ENCODE data around the gene ATP6V0A4. TPM values are rescaled to one million over a fixed set of nuclear protein-coding genes. Genes with fewer than 3 reads are reported as not detected.

Gene ATP6V0A4
- total RNA-seq, 1 experiment from 2014 or later, result 1.0 TPM

DNA sequence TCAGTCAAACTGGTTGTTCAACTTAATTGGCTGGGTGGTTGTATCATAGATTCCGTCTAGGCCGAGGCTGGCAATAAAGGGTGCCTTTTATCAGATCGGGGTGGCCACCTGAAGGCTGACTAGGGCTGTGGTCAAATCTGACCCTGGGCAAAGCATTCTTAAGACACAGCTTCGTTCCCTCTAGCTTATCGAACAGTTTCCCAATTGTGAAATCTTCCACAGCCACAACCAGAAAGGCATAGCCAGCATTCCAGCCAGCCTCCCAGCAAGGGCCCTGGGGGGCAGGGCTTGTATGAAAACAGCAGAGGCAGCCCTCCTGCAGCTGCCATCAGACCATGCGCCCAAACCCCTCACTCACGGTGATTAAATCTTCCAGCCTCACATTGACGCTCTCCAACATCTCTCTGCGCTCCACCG lies 42.7 kb downstream of the ATP6V0A4 start:
- Histone ChIP-seq H3K79me2 (ENCODE audit: low read length) (no peaks in the 10 kb centered on the region), H3K9me2 (replicated peaks; ENCODE audit: low read length) (no peaks in the 10 kb centered on the region), H3K4me1 (ENCODE audit: insufficient read depth, low read length) (peaks cover 53% of the 10 kb centered on the region), H3K9ac (ENCODE audit: low read length) (peak overlapping the region; percentile 82), H3K4me2 (ENCODE audit: low read length) (peak overlapping the region; percentile 66), H3F3A (ENCODE audit: low read length, unreplicated experiment) (no peaks in the 10 kb centered on the region), H2AFZ (ENCODE audit: low read length) (no peak overlapping the region), H3K27me3 (ENCODE audit: low read length) (no peaks in the 10 kb centered on the region), H3K4me3 (ENCODE audit: low read length) (peak overlapping the region; percentile 20; the same call in 1 of the 2 replicates), H3K36me3 (ENCODE audit: low read depth, low read length) (no peaks in the 10 kb centered on the region), H3K27ac (ENCODE audit: low read length) (peak overlapping the region; percentile 98), H4K20me1 (ENCODE audit: low read length) (no peaks in the 10 kb centered on the region), H3K9me3 (ENCODE audit: low read length) (no peaks in the 10 kb centered on the region)
- BruUV-seq (replicated peaks), result TSS peak; percentile 56
- ChIA-PET POLR2A (ENCODE audit: unreplicated experiment) (no interaction called here), CTCF (interaction anchor here (1.0 kb wide), 2 partner anchors 17 to 131 kb away, joined by 4 to 7 read pairs; no protein-coding TSS in a partner anchor)
- intact Hi-C loops (cut with micrococcal nuclease), result no loop called here
- TF ChIP-seq EZH2phosphoT487 (IDR thresholded peaks at IDR 0.05; ENCODE audit: borderline replicate concordance, low read length) (no peak), EZH2 (IDR thresholded peaks at IDR 0.05; ENCODE audit: low read length, unreplicated experiment) (no peak)
- TF ChIP-seq, protein P1, sequence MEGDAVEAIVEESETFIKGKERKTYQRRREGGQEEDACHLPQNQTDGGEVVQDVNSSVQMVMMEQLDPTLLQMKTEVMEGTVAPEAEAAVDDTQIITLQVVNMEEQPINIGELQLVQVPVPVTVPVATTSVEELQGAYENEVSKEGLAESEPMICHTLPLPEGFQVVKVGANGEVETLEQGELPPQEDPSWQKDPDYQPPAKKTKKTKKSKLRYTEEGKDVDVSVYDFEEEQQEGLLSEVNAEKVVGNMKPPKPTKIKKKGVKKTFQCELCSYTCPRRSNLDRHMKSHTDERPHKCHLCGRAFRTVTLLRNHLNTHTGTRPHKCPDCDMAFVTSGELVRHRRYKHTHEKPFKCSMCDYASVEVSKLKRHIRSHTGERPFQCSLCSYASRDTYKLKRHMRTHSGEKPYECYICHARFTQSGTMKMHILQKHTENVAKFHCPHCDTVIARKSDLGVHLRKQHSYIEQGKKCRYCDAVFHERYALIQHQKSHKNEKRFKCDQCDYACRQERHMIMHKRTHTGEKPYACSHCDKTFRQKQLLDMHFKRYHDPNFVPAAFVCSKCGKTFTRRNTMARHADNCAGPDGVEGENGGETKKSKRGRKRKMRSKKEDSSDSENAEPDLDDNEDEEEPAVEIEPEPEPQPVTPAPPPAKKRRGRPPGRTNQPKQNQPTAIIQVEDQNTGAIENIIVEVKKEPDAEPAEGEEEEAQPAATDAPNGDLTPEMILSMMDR (conservative IDR thresholded peaks at IDR 0.05; ENCODE audit: low read depth, low read length), result no peak
- DNase-seq (peak; percentile 69), ATAC-seq (no peak)

DNA sequence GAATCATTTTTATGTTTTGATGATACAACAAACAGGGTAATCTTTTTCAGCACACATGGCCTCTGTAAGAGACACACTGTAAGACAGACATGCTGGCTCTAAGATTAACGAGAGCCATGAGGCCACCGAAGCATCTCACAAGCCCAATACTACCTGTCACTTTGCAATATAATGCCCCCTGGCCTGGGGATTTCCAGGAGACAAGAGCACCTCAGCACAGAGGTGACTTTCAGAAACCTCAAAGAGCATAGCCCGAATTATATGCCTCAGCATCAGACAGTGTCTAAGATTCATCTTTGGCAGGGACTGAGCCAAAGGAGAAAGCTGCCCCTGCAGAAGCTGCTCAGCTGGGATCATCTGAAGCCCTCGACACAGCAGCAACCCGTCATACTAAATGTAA lies 44.4 kb downstream of the ATP6V0A4 start:
- Histone ChIP-seq H3K27me3 (ENCODE audit: low read length) (no peaks in the 10 kb centered on the region), H2AFZ (ENCODE audit: low read length) (no peak overlapping the region), H3K4me1 (ENCODE audit: insufficient read depth, low read length) (peaks cover 53% of the 10 kb centered on the region), H4K20me1 (ENCODE audit: low read length) (no peaks in the 10 kb centered on the region), H3K9me2 (replicated peaks; ENCODE audit: low read length) (no peaks in the 10 kb centered on the region), H3K9ac (ENCODE audit: low read length) (peak overlapping the region; percentile 54), H3K36me3 (ENCODE audit: low read depth, low read length) (no peaks in the 10 kb centered on the region), H3F3A (ENCODE audit: low read length, unreplicated experiment) (no peaks in the 10 kb centered on the region), H3K79me2 (ENCODE audit: low read length) (no peaks in the 10 kb centered on the region), H3K4me2 (ENCODE audit: low read length) (no peak overlapping the region), H3K4me3 (ENCODE audit: low read length) (no peak overlapping the region), H3K27ac (ENCODE audit: low read length) (peak overlapping the region; percentile 81), H3K9me3 (ENCODE audit: low read length) (no peaks in the 10 kb centered on the region)
- ATAC-seq (no peak), DNase-seq (no peak)
- TF ChIP-seq EZH2phosphoT487 (IDR thresholded peaks at IDR 0.05; ENCODE audit: borderline replicate concordance, low read length) (no peak), EZH2 (IDR thresholded peaks at IDR 0.05; ENCODE audit: low read length, unreplicated experiment) (no peak)
- TF ChIP-seq, protein P1 (conservative IDR thresholded peaks at IDR 0.05; ENCODE audit: low read depth, low read length), result no peak
- intact Hi-C loops (cut with micrococcal nuclease), result loop anchor here (2.0 to 5.0 kb wide), 2 partner anchors 77 to 229 kb away; partner anchors contain the start of gene KIAA1549
- ChIA-PET POLR2A (ENCODE audit: unreplicated experiment) (no interaction called here), CTCF (no interaction called here)
- BruUV-seq (replicated peaks), result no TSS peak

DNA sequence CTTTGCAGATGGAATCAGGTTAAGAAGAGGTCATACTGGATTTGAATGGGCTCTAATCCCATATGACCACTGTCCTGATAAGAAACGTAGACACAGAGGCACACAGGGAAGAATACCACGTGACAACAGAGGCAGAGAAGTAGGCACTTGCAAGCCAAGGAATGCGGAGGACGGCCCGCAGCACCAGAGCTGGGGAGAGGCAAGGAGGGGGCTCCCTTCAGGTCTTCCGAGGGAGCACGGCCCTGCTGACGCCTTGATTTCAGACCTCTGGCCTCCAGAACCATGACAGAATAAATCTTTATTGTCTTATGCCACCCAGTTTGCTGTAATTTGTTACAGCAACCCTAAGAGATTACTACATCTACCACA lies 44.9 kb downstream of the ATP6V0A4 start:
- Histone ChIP-seq H3K27me3 (ENCODE audit: low read length) (no peaks in the 10 kb centered on the region), H4K20me1 (ENCODE audit: low read length) (no peaks in the 10 kb centered on the region), H3K36me3 (ENCODE audit: low read depth, low read length) (no peaks in the 10 kb centered on the region), H3K4me1 (ENCODE audit: insufficient read depth, low read length) (peaks cover 53% of the 10 kb centered on the region), H3K9me3 (ENCODE audit: low read length) (no peaks in the 10 kb centered on the region), H3K4me3 (ENCODE audit: low read length) (no peak overlapping the region), H3K27ac (ENCODE audit: low read length) (peak overlapping the region; percentile 81), H3K9me2 (replicated peaks; ENCODE audit: low read length) (no peaks in the 10 kb centered on the region), H3K4me2 (ENCODE audit: low read length) (peak overlapping the region; percentile 19; the same call in 1 of the 2 replicates), H3K79me2 (ENCODE audit: low read length) (no peaks in the 10 kb centered on the region), H3F3A (ENCODE audit: low read length, unreplicated experiment) (no peaks in the 10 kb centered on the region), H2AFZ (ENCODE audit: low read length) (no peak overlapping the region), H3K9ac (ENCODE audit: low read length) (peak overlapping the region; percentile 54)
- ATAC-seq, result no peak
- BruUV-seq (replicated peaks), result no TSS peak
- CTCF ChIA-PET, result interaction anchor here (0.5 kb wide), 1 partner anchor 112 kb away, joined by 3 read pairs; no protein-coding TSS in a partner anchor
- no peak for DNase-seq
- POLR2A ChIA-PET (ENCODE audit: unreplicated experiment), result no interaction called here
- intact Hi-C loops (cut with micrococcal nuclease), result loop anchor here (2.0 to 5.0 kb wide), 2 partner anchors 76 to 229 kb away; partner anchors contain the start of gene KIAA1549
- TF ChIP-seq EZH2phosphoT487 (IDR thresholded peaks at IDR 0.05; ENCODE audit: borderline replicate concordance, low read length) (no peak), EZH2 (IDR thresholded peaks at IDR 0.05; ENCODE audit: low read length, unreplicated experiment) (no peak)
- TF ChIP-seq, protein P1 (conservative IDR thresholded peaks at IDR 0.05; ENCODE audit: low read depth, low read length), result no peak

Measured in PC-3 (cell line).